Stimulated activated CD8-positive, alpha-beta memory T cell treated with anti-CD3 and anti-CD28 coated beads, Interleukin-7, amount 100 ng/mL, for 24 hours (primary cell): ENCODE results near the gene PCDHGA3.
"Not testable (repeated sequence)": the region's sequence is repeated elsewhere in the genome, so short reads cannot be mapped to it uniquely, and the experiment has no call there.

Experiments
- DNase-seq: peaks from one replicate; pipeline ENCODE4 v3.0.0-alpha.2; 2020; ENCODE audit warnings: low read depth

Gene PCDHGA3

GRCh38 chr5:141349917-141350619 is 6.4 kb downstream of the PCDHGA3 start, which contains the start of gene PCDHGB1:
PCDHGB1 (plus strand) TSS chr5:141350099; CDS start chr5:141350261, 162 bp downstream.
- DNase-seq = no peak

GRCh38 chr5:141351591-141351990 is 8.0 kb downstream of the PCDHGA3 start:
- no peak for DNase-seq

GRCh38 chr5:141354900-141355469 is 11.4 kb downstream of the PCDHGA3 start, which contains the start of gene PCDHGA4:
PCDHGA4 (plus strand) TSS chr5:141355021; CDS start chr5:141355108, 87 bp downstream.
- DNase-seq = no peak

- DNase-seq = no peak
Observed at GRCh38 chr5:141355641-141356040, 12.0 kb downstream of the PCDHGA3 start.

GRCh38 chr5:141356133-141356532 is 12.5 kb downstream of the PCDHGA3 start:
- DNase-seq = no peak

- DNase-seq = no peak
Observed at GRCh38 chr5:141356950-141357349, 13.3 kb downstream of the PCDHGA3 start.

- no peak for DNase-seq
Observed at GRCh38 chr5:141359790-141360426, 16.3 kb downstream of the PCDHGA3 start, which contains the start of gene PCDHGB2. PCDHGB2 (plus strand) TSS chr5:141359994; CDS start chr5:141360136, 142 bp downstream.

- no peak for DNase-seq
Observed at GRCh38 chr5:141360685-141361084, 17.1 kb downstream of the PCDHGA3 start.

GRCh38 chr5:141362719-141363118 is 19.1 kb downstream of the PCDHGA3 start:
- no peak for DNase-seq

GRCh38 chr5:141363952-141364660 is 20.5 kb downstream of the PCDHGA3 start, which contains the start of gene PCDHGA5:
PCDHGA5 (plus strand) TSS chr5:141364162; CDS start chr5:141364331, 169 bp downstream.
- DNase-seq = no peak

- no peak for DNase-seq
Observed at GRCh38 chr5:141366016-141366896, 22.6 kb downstream of the PCDHGA3 start.

GRCh38 chr5:141369994-141370848 is 26.6 kb downstream of the PCDHGA3 start, which contains the start of gene PCDHGB3:
PCDHGB3 (plus strand) TSS chr5:141370242; CDS start chr5:141370395, 153 bp downstream.
- no peak for DNase-seq

- DNase-seq = no peak
Observed at GRCh38 chr5:141371572-141372475, 28.2 kb downstream of the PCDHGA3 start.

- DNase-seq = no peak
Observed at GRCh38 chr5:141373673-141374317, 30.2 kb downstream of the PCDHGA3 start, which contains the start of gene PCDHGA6. PCDHGA6 (plus strand) TSS chr5:141373891; CDS start chr5:141374084, 193 bp downstream.

- DNase-seq = no peak
Observed at GRCh38 chr5:141374627-141375026, 31.0 kb downstream of the PCDHGA3 start.

- DNase-seq = not testable (repeated sequence)
Observed at GRCh38 chr5:141375444-141376155, 32.0 kb downstream of the PCDHGA3 start.

GRCh38 chr5:141382469-141383294 is 39.1 kb downstream of the PCDHGA3 start, which contains the start of gene PCDHGA7:
PCDHGA7 (plus strand) TSS chr5:141382742; CDS start chr5:141382900, 158 bp downstream.
- DNase-seq = no peak
